Activated CD8-positive, alpha-beta memory T cell treated with anti-CD3 and anti-CD28 coated beads, Interleukin-2, amount 50 U/mL, for 48 hours (primary cell): ENCODE data around the gene VPS8.

Experiments
- DNase-seq: peaks from one replicate; pipeline ENCODE4 v3.0.0-alpha.2; 2020

VPS8 gene

DNA sequence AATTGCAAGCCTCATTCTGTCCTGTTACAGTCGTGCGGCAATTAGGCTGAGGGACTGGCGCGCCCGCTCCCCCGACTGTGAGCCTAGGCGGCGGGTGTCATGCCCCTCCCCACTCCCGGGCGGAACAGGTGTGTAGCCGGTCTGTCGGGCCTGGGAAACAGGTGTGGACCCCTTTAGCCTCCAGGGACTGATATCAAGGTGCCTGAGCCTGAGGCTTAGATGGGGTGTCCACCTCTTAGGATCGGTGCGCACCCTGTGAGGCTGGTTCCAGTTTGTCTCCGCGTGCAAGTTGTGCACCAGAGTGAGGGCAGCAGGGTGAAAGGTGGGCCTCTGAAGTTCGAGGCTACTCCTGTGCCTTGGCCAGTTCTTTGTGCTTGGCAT lies 686 bp downstream of the VPS8 start:
- DNase-seq: peak; percentile 65

DNA sequence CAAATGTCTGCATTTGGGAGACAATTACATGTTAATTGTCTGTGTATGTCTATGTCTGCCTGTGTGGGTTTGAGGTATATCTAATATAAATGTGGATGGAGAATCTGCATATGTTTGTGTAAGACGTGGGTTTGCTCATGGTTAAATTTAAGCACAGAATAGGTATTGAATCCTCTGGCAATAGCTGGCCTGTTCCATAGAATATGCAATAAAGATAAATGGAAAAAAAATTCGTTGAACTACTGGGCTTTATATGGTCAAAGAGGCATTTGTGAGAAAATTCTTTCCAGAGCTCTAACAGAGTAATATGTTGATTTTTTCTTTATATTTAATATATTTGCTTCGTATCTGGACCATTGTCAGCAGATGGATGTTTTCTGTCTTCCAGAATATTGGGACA lies 1.4 kb downstream of the VPS8 start:
- DNase-seq: no peak

DNA sequence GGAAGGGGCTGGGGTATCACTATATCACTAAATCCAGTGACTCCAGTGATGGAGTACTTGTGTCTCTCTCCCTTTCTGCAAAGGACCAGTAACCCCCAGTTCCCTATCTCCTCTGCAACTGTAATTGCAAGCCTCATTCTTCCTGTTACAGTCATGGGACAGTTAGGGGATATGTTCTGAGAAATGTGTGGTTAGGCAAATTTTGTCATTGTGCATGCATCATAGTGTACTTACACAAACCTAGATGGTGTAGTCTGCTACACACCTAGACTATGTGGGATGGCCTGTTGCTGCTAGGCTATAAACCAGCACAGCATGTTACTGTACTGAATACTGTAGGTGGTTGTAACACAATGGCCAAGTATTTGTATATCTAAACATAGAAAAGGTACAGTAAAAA lies 2.2 kb downstream of the VPS8 start:
- DNase-seq: no peak

DNA sequence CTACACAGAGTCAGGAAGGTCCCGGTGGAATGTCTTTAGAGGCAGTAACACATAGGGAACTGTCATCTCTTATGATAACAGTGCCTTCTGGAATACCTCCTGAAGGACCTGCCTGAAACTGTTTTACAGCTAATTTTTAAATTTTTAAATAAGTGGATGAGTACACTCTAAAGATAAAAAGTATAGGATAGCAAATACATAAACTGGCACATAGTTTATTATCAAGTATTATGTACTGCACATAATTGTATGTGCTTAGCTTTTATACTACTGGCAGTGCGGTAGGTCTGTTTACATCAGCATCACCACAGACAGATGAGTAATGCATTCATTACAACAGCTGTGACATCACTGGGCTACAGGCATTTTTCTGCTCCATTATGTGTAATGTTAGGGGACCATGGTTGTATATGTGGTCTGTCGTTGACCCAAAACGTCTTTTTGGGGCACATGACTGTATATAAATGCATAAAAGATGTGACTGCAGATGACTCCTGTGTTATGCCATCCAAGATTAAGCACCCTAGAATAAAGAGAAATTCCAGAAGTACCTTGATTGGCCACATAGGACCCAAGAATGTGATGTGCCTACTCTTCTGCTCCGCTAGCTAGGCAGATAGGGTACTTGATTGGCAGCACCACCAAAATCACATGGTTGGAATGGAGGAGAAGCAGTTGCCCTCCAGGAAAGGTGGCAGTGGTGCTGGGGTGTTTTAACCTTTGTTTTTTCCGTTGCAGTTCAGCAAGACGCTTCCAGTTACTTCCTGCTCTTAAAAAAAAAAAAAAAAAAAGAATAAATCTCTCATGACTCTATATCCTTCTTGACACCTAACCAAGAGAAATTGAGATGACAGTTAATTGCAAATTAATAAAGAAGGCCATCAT lies 3.3 kb downstream of the VPS8 start:
- no peak for DNase-seq

DNA sequence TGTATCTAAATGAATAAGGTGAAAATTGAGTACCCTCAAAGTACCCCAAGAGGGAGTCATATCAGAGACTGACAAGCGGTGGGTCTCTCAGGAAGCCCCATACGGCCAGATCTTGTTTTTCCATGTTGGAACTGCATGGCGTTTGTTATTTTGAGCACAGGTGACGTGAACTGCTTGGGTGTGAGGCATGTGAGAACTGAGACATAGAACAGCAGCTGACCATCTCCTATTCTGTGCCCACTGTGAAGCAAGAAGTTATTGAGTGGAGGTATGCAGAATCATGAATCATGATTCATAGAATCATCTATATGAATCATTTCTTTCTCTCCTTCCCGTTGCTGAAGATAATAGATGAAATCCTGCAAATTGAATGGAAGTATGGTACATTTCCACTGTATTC lies 4.6 kb downstream of the VPS8 start:
- DNase-seq: no peak

DNA sequence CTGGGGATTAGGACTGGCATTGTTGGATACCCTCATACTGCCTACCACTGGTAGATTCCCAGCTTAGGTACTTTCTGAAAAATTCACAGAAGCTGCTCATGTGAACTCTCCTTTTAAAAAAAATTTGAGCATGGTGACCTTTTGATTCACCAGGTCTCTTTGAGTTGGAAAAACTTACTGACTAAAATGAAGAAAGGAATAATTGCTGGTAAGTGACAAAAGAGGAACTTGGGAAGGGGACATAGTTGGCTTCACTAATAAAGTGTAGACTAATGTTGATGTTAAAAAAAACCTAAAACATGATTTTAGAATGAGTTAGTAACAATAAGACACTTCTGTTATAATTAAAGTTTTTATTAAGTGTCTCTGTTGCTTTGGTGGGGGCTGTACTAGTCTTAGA lies 8.6 kb downstream of the VPS8 start:
- no peak for DNase-seq

DNA sequence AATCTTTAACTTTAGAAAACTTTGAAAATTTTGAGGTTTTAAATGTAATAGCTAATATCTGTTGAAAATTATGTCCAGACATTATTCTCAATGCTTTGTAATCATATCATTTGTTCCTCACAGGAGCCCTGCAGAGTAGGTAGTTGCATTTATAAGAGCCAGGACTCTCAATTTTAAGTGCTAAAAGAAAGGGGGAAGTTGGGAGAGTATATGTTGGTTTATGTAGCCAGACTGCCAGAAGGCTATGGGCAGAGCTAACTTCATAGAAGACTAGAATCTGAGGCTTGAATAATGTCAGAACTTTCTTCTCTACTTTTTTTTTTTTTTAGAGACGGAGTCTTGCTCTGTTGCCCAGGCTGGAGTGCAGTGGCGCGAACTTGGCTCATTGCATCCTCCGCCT lies 9.1 kb downstream of the VPS8 start:
- DNase-seq: no peak

DNA sequence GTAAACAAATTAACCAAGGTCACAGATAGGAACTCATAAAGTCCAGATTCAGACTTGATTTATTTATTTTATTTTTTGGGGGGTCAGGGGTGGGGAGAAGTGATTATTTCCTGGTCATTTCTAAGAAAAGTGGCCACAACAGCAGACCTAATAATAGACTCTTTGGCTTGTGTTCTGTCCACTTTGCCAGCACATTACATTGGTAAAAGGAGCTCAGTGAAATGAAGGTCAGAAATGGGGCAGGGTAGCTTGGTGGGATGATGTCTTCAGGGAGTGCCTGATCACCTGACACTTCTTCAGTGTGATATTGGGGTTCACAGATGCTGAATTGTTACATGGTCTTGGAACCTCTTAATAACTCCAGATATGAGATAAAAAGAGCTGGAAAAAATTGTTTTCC lies 10.1 kb downstream of the VPS8 start:
- DNase-seq: no peak

DNA sequence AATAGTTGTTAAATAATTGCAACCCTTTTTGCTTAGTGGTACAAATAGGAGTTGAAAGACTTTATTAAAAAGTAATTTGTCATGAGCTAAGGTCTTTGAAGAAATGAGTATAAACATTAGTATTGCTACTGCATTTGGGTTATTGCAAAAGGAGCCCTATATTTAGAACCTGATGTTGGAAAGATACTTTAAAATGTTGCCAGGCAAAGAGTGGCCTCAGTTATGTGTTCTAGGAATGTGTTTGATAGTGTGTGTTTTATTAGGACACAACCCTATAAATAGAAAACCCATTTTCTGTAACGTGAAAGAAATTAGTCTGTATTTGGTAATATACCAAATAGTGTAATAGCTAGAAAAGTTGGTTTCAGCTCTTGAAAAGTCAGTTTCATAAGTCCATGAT lies 10.7 kb downstream of the VPS8 start:
- DNase-seq: no peak

DNA sequence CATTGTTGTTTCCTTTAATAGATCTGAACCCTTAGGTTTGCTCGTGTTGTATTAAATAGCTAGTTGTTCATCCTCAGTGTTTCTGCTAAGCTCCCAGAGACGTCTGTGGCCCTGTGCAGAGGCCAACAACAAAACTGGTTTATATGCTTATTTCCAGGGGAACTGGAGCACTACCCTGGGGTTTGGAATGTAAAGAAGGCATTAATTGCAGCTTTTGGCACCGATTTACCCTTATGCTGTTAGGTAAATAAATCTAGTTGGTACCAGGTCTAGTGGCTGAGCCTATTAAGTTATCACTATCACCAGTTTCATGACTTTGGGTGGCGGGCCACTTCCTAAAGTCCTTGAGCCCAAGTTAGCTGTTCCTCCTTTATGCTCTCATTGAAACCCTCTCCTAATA lies 12.0 kb downstream of the VPS8 start:
- no peak for DNase-seq

DNA sequence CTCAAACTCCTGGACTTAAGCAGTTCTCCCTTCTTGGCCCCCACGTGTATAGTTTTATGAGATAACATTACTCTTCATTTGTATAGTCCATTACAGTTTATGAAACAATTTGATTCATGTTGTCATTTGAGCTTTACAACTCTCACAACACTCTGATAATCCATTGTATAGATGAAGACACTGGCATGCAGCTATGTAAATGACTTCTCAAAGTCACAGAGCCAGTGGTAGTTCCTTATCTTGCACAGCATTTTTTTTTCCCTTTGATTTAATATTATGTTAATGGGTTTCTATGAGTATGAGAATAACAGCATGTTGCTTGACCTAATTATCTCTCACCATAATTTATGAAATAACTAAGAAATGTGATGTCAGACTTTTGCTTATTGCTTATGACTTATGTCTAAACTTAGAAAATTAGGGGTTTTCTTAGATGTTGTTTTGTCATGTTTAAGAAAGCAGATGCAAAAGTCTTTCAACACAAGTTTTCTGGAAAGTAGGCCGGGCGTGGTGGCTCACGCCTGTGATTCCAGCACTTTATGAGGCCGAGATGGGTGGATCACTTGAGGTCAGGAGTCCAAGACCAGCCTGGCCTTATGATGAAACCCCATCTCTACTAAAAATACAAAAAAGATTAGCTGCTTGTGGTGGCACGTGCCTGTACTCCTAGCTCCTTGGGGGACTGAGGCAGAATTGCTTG lies 13.3 kb downstream of the VPS8 start:
- no peak for DNase-seq

DNA sequence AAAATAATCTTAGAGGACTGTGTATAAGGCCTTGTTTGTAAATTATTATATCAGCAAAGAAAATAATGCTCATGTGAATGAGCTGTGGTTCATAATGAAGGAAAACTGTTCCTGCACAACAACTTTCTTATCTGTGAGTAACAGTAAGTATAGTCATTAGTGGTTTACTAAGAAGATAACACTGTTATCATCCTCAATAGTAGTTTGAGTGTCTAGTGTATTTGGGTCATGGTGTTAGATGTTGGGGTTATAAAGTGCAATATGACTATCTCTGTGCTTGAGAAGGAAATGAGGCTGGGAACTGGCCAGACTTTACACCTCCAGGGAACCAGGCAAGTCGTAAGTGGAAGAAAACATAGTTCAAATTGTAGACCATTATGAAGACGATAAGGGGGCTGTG lies 15.6 kb downstream of the VPS8 start:
- DNase-seq: no peak

DNA sequence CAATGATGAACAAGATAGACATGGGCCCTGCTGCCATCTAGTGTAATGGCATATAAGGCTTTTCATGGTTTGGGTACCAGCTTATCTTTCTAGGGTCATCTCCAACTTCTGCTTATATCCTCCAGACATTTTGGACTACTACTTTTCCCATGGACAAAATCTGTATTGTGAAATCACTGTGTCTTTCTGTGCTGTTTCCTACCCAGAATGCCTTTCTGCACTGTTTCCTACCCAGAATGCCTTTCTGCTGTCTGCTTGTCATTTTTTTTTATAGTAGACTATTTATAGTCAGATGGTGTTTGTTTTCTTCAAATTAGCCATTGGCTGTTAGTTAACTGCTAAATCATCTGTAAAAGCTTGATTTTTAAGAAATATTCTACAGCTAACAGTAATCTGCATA lies 20.1 kb downstream of the VPS8 start:
- DNase-seq: no peak

DNA sequence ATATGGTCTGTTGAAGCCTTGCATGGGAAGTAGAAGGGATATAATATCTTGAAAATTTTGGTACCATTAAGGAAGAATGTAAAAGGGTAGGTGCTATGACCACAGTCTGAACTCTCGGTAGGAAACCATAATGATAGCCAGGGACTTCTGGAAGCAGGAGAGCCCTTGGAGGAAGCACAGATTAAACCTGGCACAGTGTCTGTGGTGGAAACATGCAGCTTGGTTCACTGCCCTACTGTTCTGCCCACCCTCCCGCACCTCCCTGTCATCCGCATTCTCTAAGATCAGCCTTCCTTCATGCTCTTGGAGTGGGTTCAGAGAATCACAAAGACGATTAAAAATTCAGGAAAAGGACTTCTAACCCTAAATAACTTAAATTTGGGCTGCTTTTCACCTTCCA lies 20.9 kb downstream of the VPS8 start:
- no peak for DNase-seq

DNA sequence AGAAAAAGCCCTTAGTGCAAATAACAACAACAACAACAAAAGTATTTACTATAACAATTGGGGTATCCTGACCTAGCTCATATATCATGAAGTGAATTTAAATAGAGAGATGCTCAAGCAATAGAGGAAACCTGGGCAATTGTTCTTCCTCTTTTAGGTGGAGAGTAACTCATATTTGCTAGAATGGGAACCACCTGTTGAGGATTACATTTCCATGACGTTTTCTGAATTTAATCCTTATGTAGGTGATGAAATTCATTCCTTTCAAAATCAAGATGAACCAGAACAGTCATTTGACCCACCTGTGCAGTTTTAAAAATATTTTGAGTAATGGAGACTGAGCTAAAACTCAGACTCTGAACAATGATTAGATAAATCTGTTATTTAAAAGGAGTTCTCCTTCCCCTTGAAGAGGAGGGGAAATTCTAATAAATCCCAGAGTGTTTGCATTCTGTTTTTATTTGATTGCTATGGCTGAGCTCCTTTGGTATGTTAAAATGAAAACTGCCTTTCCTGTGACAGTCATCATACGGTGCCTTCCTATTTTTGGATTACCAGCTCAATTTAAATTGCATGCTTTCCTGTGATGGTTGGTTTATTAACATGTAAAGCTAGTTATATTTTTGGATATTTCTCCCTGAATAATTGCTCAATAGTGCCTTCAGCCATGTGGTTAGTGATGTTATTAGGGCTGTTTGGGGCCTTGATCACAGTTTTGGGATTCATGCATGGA lies 24.3 kb downstream of the VPS8 start:
- DNase-seq: no peak

DNA sequence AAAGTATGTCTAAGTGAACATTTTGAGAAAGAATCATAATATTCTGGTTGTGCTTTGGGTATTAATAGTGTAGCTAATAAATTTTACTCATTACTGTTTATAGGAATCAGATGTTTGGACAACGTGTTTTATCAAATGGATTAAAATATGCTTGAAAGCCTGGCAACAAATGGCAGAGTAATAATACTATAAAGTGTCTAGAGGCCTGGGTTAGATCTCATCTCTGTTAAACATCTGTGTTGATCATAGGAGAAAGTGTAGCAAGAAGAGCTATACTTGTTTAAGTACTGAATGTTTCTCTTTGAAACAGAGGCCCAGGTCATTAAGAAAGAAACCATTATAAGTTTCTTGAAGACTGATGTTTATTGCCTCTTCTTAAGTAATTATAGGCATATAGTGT lies 30.5 kb downstream of the VPS8 start:
- no peak for DNase-seq

DNA sequence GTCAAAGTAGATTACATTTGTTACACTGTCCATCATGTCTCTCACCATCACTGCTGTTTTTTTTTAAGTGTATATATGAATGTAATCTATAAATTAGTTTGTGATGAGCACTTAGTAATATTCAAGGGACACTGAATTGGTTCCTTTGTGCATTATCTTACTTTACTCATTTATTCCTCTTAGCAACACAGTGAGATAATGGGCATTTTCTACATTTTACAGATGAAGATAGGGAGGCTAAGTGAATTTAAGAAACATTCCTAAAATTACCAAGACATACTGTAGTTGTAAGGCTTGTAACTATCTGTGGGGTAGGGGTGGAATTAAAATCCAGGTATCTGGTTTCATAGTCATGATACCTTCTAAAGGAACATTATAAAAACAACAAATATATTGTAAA lies 33.9 kb downstream of the VPS8 start:
- DNase-seq: no peak

DNA sequence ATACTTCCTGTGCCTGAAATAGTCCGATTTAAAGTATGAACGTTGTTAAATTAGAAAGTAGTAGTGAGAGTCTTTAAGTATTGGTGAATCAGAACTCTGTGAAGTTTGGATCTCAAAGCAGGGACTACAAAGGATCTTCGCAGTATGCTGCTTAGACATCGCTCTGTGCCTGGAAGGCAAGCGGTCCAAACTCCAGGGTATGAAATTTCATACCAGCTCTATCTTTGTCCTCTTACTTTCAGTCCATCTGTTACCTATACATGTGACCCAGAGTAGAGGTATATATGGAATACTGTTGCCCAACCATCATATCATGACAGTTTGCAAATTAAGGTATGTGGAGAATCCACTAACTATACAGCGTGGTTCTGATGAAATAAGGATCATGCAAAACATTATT lies 34.5 kb downstream of the VPS8 start:
- DNase-seq: no peak

DNA sequence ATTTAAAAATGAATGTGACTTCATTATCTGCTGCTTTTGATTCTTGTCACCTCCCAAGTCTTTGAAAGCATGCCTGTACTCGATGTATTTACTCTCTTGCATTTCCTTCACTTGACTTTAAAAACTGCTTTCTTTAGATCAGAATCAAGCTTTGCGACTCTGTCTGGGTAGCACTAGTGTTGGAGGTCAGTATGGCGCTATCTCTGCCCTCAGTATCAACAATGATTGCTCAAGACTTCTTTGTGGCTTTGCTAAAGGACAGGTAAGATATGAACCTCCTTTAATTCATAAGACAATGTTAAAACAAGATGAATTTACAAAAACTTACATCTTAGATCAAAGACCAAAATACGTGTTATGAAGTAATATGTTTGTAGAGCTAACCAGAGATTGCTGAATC lies 37.0 kb downstream of the VPS8 start:
- no peak for DNase-seq

DNA sequence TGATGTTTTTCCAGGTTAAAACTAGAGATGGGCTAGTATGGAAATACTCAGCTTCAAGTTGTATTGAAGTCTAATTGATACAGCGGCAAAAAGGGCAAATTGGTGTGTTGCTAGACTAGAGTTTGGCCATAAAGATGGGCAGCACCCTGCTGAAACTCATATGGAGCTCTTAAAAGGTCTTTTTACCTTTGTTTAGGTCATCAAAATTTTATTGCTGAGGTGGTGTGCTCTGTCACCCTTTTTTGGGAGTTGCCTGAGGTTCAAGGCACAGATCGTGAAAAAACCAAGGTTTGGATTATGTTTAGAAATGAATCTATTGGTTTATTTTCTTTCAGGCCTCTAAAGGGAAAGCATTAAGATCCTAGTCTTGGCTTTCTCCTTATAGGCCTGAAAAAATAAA lies 38.2 kb downstream of the VPS8 start:
- DNase-seq: no peak

DNA sequence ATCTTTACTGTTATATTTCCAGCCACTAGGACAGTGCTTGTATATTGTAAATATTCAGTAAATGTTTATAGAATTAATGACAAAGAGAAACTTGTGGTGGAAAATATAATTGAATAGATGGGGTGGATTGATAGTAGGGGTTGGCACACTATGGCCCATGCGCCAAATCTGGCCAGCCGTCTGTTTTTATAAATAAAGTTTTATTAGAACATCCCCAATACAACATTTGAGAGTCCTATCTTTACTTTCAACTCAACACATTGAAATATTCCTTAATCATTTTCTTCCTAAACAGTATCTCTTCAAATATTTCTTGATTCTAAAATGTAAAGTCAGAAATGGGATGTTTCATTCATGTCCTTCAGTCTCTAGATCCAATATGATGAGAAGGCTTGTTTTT lies 45.1 kb downstream of the VPS8 start:
- no peak for DNase-seq

DNA sequence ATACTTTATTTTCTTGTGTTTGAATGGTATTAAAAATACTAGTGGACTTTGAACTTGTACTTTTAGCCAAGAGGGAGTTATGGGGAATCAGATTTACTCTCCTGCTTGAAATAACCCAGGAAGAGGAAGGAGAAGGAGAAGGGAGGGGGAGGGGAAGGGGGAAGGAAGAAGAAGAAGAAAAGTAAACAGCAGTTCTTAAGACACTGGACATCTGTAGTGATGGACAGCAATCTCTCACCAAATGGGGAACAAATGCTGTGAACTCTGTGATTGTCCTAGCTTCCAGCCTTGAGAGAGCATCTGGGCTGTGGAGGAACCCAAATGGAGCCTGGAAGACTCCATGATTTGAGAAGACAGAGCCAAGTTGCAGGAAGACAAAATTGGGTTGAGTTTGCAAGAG lies 52.0 kb downstream of the VPS8 start:
- no peak for DNase-seq

DNA sequence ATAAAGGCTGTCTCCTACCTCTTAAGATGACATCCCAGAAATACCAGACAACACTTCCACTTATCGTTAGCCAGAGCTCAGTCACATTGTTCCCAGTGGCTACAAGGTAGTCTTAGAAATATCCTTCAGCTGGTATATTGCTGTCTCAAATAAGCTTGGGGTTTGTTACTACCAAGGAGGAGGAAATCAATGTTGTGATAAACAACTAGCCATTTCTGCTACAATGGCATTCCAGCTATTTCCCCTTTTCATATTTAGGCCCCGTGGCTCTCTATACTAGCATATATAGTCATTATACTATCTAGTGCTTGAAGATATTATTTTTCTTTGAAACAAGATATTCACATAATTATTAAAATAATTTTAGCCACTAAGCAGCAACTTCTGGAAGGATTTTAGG lies 56.5 kb downstream of the VPS8 start:
- no peak for DNase-seq

DNA sequence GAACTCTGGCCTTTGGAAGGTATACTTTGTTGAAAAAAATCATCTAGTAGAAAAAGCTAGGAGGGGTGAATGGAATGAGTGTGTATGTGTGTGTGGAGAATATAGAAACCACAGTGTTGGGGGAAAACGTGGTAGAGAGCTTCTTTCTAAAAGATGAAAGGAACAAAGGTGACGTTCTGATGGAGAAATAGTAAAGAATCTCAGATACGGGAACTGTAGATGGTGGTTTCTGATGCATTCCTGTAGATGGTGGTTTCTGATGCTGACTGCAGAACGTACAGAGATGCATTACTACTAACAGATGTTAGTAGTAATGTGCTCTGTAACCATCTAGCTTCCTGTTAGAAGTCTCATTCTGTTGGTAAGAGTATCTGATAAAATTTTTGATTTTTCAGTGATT lies 60.2 kb downstream of the VPS8 start:
- DNase-seq: no peak
